PFSK-1 (cell line): Measurements from ENCODE around the gene FOXK1.

Experiments used
- FOXP2 ChIP-seq: optimal IDR thresholded peaks from 2 replicates; pipeline ENCODE3; 2011; ENCODE audit warnings: borderline replicate concordance, control low read depth, inconsistent platforms; ENCODE audit not compliant: insufficient read depth; ENCODE audit errors: extremely low read length, extremely low read depth
- POLR2AphosphoS5 ChIP-seq: IDR thresholded peaks from 2 replicates; pipeline ENCODE4 v1.6.1; 2012; ENCODE audit warnings: low read depth, mild to moderate bottlenecking, control low read depth, low read length, moderate library complexity
- SIN3A ChIP-seq: IDR thresholded peaks from 2 replicates; pipeline ENCODE4 v1.6.1; 2012; ENCODE audit warnings: mild to moderate bottlenecking, low read length, moderate library complexity, borderline replicate concordance; ENCODE audit not compliant: insufficient read depth
- TAF1 ChIP-seq: IDR thresholded peaks from 2 replicates; pipeline ENCODE4 v1.6.1; 2012; ENCODE audit warnings: low read length, control low read depth, borderline replicate concordance; ENCODE audit not compliant: insufficient read depth
- TF ChIP-seq, protein P1 (sequence below), 2 experiments: IDR thresholded peaks; 2 replicates each; pipeline versions ENCODE4 v1.6.1 to v1.8.0; 2011 to 2012; ENCODE audit warnings: low read depth in 2 of 2, low read length in 2 of 2, control low read depth in 1 of 2, inconsistent platforms in 1 of 2, mild to moderate bottlenecking in 1 of 2, moderate library complexity in 1 of 2; ENCODE audit not compliant: insufficient read depth in 1 of 2

FOXK1 gene

DNA sequence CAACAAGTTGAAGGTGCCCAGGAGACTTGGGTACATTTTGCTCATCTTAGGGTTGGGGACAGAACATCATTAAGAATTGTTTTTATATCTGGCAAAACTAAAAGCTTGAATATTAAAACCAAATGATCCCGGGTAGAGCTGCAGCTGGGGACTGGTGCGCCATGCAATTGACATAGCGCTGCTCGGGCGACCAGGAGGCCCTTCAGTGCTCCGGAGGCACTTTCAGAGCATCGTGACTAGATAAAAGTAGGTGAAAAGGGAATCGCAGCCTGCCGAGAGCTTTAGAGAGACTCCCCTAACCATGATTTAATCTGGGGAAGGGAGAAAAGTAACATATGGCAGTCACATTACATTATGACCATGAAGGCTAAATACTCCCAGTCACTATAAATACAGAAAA, 21.4 kb downstream of the FOXK1 start:
- TF ChIP-seq POLR2AphosphoS5 (no peak), TAF1 (no peak), SIN3A (no peak), FOXP2 (no peak)
- TF ChIP-seq, protein P1, sequence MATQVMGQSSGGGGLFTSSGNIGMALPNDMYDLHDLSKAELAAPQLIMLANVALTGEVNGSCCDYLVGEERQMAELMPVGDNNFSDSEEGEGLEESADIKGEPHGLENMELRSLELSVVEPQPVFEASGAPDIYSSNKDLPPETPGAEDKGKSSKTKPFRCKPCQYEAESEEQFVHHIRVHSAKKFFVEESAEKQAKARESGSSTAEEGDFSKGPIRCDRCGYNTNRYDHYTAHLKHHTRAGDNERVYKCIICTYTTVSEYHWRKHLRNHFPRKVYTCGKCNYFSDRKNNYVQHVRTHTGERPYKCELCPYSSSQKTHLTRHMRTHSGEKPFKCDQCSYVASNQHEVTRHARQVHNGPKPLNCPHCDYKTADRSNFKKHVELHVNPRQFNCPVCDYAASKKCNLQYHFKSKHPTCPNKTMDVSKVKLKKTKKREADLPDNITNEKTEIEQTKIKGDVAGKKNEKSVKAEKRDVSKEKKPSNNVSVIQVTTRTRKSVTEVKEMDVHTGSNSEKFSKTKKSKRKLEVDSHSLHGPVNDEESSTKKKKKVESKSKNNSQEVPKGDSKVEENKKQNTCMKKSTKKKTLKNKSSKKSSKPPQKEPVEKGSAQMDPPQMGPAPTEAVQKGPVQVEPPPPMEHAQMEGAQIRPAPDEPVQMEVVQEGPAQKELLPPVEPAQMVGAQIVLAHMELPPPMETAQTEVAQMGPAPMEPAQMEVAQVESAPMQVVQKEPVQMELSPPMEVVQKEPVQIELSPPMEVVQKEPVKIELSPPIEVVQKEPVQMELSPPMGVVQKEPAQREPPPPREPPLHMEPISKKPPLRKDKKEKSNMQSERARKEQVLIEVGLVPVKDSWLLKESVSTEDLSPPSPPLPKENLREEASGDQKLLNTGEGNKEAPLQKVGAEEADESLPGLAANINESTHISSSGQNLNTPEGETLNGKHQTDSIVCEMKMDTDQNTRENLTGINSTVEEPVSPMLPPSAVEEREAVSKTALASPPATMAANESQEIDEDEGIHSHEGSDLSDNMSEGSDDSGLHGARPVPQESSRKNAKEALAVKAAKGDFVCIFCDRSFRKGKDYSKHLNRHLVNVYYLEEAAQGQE (IDR thresholded peaks at IDR 0.05; ENCODE audit: insufficient read depth in 1 of 2, low read depth in 2 of 2, low read length in 2 of 2), result no peak

DNA sequence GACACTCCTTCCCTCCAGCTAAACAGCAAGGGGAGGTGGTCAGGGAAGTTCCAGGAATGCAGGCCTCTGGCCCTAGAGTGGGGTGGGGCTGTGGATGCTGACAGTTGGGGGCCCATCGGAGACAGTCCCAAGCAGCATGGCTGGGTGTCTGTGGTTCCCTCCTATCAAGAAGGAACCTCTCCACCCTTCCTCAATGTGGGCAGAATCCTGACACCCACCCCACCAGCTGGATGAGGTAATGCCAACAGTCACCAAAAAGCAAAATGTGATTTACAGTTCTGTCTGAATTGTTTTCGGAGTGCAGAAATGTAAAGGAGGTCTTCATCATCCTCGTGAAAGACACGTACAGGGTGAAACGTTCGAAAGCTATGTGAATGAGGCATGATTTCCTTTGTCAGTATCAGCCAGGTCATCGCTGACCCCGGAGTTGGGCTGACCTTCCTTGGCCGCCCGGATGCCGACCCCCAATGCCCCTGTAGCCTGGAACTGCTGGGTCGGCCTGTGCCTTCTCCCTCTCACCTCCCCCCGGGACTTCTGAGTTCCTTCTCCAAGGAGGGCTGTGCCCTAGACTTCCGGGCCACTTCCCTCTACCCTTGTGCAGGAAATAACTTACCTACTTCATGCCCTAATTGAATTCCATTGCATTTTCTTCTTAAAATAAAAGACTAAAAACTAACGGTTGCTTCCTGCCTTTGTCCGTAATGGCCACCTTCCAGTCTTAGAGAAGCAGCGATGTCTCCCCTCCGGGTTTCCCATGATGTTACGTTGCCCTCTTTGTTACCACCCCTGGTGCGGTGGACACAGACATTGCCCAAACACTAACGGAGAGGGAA, 24.5 kb downstream of the FOXK1 start:
- TF ChIP-seq POLR2AphosphoS5 (no peak), SIN3A (no peak), TAF1 (no peak), FOXP2 (no peak)
- TF ChIP-seq, protein P1 (IDR thresholded peaks at IDR 0.05; ENCODE audit: insufficient read depth in 1 of 2, low read depth in 2 of 2, low read length in 2 of 2), result no peak

DNA sequence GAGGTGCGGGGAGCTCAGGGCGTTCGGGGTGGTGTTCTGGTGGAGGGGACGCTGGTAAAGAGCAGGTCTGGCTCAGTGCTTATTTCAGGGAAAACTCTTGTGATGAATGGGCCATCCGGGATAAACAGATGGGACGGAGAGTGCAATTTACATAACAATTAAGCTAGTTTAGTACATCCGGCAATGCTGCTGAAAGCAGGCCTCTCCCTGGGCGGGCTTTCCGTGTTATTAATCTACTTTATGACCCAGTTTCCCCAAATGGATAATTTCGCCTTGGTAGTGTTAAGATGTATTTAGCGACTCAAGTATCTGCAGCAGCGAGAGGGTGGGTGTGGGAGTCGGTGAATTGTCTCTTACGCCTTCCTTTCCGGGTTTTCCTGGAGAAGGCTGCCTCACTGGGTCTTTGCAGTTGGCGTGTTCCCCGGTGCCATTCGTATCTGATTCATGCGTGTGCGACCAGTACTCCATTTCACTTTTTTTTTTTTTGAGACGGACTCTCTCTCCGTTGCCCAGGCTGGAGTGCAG, 25.2 kb downstream of the FOXK1 start:
- TF ChIP-seq SIN3A, result peak; percentile 55; the same call in 1 of the 2 replicates
- TF ChIP-seq FOXP2, result no peak
- TF ChIP-seq TAF1, result peak; percentile 74; the same call in 1 of the 2 replicates
- TF ChIP-seq, protein P1 (IDR thresholded peaks at IDR 0.05; ENCODE audit: insufficient read depth in 1 of 2, low read depth in 2 of 2, low read length in 2 of 2), result peak in 1 of 2 experiments; percentile 25; a peak in 1 of 4 replicates
- TF ChIP-seq POLR2AphosphoS5, result peak; percentile 65; the same call in 1 of the 2 replicates

DNA sequence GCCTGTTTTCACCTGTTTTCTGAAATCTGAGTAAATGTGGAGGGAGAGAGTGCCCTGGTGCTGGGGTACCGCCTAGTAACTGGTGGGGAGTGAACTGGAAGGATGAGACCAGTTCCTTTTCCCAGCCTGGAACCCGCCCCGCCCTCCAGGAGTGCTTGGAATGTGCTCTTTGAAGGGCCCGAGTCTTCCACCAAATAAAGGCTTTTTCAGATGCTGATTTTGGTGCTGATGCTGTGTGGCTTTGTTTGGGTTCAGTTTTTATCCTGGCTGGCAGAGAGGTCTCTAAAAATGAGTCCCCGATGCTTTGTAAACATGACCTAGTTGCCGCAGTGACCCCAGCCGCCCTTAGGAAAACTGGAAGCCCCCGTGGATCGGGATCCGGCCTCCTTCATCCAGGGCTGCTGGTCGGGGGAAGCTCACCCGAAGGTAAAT, 25.9 kb downstream of the FOXK1 start:
- TF ChIP-seq TAF1 (no peak), FOXP2 (no peak), SIN3A (no peak), POLR2AphosphoS5 (no peak)
- TF ChIP-seq, protein P1 (IDR thresholded peaks at IDR 0.05; ENCODE audit: insufficient read depth in 1 of 2, low read depth in 2 of 2, low read length in 2 of 2), result no peak
